HG02943 (cell line): ENCODE data around the gene NXPE3.
A peak's percentile ranks its signal among the peaks of the same experiment; 100 is the strongest.

Experiments
- ATAC-seq: cut with Tn5 transposase; IDR thresholded peaks from one replicate; pipeline ENCODE4 v1.9.1; 2021; ENCODE audit warnings: mild to moderate bottlenecking, low read depth, moderate library complexity; ENCODE audit not compliant: unreplicated experiment

Gene NXPE3

GRCh38 chr3:101801174-101801573, 22.2 kb downstream of the NXPE3 start:
- ATAC-seq, result no peak

DNA sequence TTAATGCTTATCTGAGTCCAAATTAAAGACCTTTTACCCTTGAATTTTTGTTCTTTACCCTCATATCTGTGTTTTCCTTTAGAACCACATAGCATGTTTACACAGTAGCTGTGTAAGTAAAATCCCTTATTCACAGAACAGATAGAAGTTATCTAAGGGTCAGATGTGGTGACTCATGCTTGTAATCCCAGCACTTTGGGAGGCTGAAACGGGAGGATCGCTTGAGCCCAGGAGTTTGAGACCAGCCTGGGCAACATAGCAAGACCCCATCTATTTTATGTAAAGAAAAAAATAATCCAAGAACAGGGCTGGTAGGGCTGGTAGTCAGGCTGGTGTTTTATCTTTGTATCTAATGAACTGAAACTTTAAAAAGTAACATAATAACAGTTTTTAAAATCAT, 23.2 kb downstream of the NXPE3 start:
- no peak for ATAC-seq

DNA sequence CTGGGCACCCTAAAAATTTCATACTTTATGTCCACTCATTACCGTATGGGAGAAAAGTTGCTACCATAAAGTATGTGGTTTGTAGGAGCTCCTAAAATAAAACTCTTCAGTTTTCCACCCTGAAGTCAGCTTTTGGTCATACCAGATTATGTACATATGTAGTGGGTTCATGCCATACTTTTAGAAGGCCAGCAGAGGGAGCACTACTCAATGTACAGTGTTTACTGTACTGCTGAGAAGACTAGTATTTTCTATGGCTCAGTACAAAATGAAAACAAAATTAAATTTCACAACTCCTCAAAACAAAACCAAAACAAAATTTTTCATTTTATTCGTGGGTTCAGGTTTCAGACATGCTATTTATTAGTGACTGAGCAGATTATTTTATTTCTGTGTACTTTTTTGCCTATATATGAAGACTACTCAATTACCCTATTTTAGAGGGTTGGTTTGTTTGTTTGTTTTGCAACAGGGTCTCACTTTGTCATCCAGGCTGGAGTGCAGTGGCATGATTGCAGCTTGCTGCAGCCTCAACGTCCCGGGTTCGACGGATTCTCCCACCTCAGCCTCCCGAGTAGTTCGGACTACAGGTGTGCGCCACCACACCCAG, 24.3 kb downstream of the NXPE3 start:
- ATAC-seq, result peak; percentile 97

- ATAC-seq, result no peak
Observed at GRCh38 chr3:101803939-101804338, 24.9 kb downstream of the NXPE3 start.

DNA sequence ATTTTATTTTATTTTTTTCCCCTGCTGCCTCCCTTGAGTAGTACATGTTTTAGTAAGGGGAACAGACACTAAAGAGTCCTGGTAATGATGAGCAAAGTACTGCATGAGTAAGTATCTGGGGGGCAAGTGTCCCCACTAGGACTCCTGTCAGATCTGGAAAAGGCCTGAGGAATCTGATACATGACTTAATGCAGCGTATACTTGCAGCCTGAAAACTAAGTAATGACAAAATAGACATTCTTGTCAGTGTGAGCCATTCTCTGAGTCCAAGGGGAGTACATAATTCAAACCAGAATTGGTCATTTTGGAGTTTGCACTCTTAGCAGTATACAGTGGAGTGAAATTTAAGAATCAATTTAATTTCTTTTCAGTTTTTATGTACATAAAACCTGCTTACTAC, 27.5 kb downstream of the NXPE3 start:
- no peak for ATAC-seq

- no peak for ATAC-seq
Observed at GRCh38 chr3:101807888-101808287, 28.9 kb downstream of the NXPE3 start.

GRCh38 chr3:101809178-101810021, 30.4 kb downstream of the NXPE3 start:
- no peak for ATAC-seq

- ATAC-seq, result no peak
Observed at GRCh38 chr3:101810022-101810418, 31.0 kb downstream of the NXPE3 start.

DNA sequence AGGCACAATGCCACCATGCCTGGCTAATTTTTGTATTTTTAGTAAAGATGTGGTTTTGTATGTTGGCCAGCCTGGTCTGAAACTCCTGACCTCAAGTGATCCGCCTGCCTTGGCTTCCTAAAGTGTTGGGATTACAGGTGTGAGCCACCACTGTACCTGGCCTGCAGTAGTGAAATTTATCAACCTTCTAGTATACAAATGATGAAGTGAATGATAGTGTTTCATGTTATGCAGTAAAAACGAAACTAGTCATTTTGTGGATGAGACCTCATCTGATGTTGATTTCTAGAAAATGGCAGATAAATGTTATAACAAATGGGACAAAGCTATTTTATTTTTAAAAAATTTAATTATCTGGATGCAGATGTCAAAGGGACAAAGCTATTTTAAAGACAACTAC, 32.9 kb downstream of the NXPE3 start:
- no peak for ATAC-seq

- no peak for ATAC-seq
Observed at GRCh38 chr3:101812895-101813294, 33.9 kb downstream of the NXPE3 start.

- no peak for ATAC-seq
Observed at GRCh38 chr3:101813817-101814440, 34.9 kb downstream of the NXPE3 start.

GRCh38 chr3:101814835-101815234, 35.8 kb downstream of the NXPE3 start:
- no peak for ATAC-seq

DNA sequence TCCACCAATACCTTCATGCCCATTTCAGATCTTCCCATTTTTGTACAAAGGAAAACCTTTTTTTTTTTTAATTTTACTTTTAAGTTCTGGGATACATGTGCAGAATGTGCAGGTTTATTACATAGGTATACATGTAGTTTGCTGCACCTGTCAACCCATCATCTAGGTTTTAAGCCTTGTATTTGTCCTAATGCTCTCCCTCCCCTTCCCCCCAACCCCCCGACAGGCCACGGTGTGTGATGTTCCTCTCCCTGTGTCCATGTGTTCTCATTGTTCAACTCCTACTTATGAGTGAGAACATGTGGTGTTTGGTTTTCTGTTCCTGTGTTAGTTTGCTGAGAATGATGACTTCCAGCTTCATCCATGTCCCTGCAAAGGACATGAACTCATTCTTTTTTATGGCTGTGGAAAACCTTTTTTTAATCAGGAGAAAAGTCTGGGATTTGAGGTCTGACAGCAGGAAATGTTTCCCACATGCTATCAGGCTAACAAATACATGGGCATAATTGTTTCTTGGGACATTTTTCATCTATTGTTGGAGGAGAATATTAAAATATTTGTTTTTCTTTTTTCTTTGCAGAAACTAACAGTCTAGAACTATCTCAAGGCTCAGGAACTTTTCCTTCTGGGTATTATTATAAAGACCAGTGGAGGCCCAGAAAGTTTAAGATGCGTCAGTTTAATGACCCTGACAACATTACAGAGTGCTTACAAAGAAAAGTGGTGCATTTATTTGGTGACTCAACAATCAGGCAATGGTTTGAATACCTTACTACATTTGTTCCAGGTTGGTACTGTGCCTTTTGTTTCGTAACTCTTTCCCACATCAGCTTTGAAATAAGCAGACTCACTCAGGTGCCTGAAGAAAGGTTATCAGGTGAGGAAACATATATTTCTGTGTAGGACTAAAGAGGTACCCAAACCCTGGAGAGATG, 37.5 kb downstream of the NXPE3 start:
- ATAC-seq, result no peak

GRCh38 chr3:101817992-101818391, 39.0 kb downstream of the NXPE3 start:
- no peak for ATAC-seq

DNA sequence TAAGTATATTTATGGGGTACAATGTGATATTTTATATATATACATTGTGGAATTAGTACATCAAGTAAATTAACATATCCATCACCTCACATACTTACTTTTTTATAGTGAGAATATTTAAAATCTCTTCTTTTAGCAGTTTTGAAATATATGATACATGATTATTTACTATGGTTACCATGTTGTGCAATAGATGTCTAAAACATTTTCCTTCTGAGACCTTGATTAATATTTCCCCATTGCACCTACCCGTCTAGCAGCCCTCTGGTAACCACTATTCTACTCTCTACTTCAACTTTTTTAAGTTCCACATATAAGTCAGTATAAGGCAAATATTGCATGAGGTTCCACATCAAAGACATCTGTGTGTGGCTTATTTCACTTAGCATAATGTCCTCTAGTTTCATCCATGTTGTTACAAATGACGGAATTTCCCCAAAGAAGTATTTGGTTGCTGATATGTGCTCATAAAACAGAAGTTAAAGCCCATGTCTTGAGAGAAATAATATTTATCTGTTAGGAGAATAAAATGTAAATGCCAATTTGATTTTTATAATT, 40.7 kb downstream of the NXPE3 start:
- no peak for ATAC-seq

GRCh38 chr3:101821503-101821902, 42.5 kb downstream of the NXPE3 start:
- ATAC-seq, result no peak

- no peak for ATAC-seq
Observed at GRCh38 chr3:101823525-101823924, 44.5 kb downstream of the NXPE3 start.

DNA sequence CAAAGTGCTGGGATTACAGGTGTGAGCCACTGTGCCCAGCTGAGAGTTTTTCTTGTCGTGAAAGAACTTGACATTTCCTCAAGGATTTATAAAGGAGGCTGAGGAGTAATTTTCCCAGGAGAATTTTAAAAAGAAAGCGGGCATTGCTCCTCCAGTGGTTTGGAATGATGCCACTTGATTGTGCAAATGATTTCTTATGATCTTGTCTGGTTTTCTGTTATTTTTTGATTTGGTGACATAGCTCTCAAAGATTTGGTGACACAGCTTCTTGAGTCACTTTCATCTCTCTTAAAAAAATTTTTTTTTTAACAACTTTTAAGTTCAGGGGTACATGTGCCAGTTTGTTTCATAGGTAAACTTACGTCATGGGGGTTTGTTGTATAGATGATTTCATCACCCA, 45.7 kb downstream of the NXPE3 start:
- ATAC-seq, result no peak

DNA sequence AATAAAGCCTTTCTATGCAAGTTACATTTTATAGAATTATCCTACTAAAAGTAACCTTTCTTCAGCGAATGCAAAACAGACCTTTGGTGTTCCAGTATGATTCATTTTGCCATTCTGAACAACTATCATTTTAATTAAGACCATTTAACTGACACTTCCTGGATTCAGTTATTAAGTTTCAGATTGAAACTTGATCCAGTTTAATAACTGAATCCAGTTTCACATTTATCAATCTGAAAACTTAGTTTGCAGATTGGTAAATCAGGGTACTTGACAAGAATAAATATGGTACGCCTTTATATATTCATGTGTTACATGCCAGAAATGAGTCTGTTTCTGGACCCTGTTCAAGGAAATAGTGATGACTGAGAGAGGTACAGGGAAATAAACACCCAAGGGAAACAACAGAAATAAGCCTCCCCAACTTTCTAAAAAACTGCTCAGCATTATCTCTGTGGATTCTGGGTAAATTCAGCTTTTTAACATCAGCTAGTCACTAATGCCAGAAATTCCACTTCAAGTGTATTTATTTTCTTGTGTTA, 47.0 kb downstream of the NXPE3 start:
- ATAC-seq, result no peak
